Measurements from ENCODE around the gene SERPINH1. TPM values are rescaled to one million over a fixed set of nuclear protein-coding genes. Genes with fewer than 3 reads are reported as not detected.

Gene SERPINH1
- 875 and 921 TPM in 2 replicates for total RNA-seq

DNA sequence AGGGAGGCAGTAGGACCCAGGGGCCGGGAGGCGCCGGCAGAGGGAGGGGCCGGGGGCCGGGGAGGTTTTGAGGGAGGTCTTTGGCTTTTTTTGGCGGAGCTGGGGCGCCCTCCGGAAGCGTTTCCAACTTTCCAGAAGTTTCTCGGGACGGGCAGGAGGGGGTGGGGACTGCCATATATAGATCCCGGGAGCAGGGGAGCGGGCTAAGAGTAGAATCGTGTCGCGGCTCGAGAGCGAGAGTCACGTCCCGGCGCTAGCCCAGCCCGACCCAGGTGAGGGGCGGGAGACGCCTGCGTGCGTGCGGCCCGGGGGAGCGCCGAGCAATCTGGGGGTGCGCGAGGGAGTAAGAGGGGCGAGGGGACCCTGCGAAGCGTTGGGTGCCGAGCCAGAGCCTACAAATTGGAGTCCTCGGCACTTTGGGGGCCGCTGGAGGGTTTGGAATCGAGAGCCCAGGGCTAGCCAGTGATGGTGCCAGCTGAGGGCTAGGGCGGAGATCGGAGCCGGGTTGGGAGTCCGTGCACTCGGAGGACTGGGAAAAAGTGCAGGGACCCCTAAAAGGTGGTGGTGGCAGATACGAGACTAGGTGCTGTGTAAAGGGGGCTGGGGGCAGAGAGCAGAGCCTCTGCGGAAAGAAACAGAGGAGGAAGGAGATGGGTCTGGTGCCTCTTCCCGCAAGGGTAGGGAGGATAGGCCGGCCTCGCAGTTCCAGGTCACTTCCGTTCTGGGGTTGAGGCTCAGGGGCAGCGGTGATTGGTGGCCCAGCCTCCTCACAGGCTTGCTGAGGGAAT is at the start of gene SERPINH1:
TSS of gene SERPINH1 (plus strand) at position 206 of the 788 bp plus-strand sequence. CDS start 4,097 bp downstream, outside the sequence.
- DNase-seq (ENCODE audit: extremely low read depth, low read depth, low spot score), result no peak

GRCh38 chr11:75513250-75513649 is 48.8 kb upstream of the SERPINH1 start:
- DNase-seq (ENCODE audit: extremely low read depth, low read depth, low spot score), result no peak

- DNase-seq (ENCODE audit: extremely low read depth, low read depth, low spot score), result no peak
Measured at GRCh38 chr11:75514596-75514995, 47.5 kb upstream of the SERPINH1 start.

DNA sequence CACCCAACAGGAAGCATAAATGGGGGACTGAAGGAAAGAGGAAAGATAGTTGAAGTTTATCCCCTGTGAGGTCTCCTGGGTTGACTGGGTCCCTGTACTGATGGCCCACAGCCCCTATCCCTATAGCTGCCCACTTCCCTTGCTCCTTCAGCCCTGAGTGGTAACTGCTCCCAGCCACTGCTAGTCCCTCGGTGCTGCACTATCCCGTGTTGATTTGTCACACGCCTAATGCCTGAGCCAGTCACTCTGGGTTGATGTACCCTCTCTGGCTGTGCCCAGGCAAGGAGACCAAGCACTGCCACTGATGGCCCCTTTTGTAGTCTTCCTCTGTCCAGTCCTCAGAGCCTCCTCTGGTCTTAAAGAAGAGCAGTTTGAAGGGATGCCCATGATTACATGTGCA is 45.9 kb upstream of the SERPINH1 start:
- no peak for DNase-seq (ENCODE audit: extremely low read depth, low read depth, low spot score)

- DNase-seq (ENCODE audit: extremely low read depth, low read depth, low spot score), result no peak
Measured at GRCh38 chr11:75516886-75517285, 45.2 kb upstream of the SERPINH1 start.

DNA sequence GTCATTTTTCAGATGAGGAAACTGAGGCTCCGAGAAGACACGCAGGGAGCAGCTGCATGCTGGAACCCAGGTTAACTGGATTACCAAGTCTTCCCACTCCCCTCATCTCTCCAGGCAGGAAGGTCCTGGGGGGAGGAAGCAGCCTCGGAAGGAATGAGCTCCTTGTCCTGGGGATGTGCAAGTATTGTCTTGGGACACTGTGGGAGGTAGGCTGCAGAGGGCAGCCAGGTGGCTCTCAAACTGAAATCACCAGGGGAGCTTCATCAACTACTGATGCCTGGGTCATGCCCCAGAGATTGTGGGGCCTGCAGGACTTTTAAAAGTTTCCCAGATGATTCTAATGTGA is 43.9 kb upstream of the SERPINH1 start:
- no peak for DNase-seq (ENCODE audit: extremely low read depth, low read depth, low spot score)

DNA sequence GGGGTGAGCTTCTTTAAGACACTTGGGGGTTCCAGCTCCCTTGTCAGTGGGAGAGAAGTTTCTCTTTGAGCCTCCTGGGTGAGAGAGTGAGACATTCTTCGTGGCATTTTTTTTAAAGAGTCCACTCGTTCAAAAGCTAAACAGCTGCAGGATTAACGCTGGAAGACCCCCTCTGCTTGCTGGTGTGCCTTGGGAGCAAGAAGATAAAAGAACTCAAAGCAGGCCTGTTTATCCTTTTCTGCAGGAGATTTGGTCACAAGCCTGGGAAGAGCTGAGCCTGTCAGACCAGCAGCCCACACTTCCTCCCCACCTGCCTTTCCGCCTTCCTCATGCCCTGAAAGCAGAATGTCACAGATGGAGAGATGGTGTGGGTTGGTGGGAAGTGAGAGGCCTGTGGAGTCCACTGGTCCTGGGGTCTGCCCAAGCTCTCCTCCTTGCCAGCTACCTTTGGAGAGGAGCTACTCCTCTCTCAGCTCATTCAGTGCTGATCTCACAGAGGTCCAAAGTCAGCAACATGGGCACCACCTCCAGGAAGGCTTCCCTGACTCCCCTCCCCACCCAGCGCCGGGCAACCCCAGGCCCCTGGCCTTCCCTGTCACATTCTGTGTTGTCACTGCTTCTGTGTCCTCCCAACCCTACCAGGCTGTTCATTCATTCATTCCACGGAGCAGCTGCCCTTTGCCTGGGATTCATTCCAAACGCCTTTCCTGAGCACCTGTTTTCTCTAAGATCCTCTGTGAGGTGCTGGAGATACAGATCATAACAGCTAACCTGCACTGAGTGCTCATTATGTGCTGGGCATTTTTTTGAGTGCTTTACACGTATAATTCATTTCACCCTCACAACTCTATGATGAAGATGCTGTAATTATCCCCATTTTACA is 43.0 kb upstream of the SERPINH1 start:
- DNase-seq (ENCODE audit: extremely low read depth, low read depth, low spot score), result no peak

DNA sequence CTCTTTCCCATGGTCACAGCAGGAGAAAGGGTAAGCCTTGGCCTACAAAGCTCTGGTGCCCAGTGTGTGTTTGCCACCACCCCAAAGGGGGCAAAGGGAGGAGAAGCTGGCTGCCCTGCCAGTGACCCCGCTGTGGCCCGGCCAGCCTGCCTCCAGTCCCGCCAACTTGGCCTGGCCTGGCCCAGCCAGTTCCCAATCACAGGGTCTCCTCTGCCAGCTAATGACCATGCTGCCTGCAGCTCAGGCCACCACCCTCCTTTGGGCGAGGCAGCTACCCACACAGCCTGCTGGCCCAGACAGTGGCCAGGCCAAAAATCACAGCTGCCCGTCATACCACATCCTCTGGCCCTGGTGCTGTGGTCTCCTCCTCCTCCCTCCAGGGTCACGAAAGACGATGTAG is 41.4 kb upstream of the SERPINH1 start:
- no peak for DNase-seq (ENCODE audit: extremely low read depth, low read depth, low spot score)

DNA sequence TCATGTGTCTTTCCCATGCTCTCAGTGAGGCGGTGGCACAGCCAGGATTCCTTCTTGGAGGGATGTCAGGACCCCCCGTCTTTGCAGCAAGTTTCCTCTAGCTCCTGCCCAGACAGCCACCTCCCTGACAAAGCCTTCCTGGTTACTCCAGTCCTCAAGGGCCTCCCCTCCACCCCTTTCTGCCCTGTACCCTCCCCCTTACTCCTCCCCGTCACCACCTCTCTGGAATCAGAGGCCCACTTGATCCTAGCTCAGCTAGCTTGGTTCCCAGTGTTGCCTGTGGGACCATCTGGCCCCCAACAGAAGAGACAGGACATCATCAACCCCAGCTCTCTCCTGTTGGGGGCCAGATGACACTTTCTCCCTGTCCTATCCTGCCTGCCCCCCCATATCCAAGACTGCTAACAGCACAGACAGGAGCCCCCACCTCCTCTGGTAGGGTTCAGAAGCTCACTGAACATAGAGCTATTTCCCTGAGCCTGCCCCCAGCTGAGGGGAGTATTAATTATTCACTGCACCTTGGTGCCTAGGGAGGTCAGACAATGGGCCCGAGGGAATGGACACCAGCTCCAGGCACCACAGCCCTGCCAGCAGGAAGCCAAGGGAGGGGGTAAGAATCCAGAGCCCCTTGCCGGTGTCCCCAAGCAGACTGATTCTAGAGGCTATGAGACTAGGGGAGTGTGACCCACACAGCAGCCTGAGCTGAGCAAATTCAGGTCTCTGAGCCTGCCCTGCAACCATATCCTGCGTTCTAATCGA is 39.6 kb upstream of the SERPINH1 start:
- DNase-seq (ENCODE audit: extremely low read depth, low read depth, low spot score), result no peak

DNA sequence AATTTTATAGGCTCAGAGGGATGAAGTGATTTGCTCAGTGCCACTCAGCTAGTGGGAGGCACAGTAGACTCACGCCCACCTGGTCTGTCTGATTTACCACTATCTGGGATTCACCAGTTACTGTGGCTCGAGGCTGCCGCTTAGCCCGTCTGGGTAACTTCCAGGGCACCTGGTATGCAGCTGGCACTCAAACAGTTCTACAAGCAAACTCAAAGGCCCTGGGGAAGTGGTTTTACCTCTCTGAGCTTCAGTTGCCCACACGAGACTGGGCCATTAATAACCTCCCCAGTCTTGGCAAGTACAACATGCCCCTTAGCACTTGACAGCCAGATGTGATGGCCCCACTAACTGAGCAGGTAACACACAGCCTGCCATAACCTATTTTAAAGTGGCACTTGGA is 38.9 kb upstream of the SERPINH1 start:
- DNase-seq (ENCODE audit: extremely low read depth, low read depth, low spot score), result no peak

DNA sequence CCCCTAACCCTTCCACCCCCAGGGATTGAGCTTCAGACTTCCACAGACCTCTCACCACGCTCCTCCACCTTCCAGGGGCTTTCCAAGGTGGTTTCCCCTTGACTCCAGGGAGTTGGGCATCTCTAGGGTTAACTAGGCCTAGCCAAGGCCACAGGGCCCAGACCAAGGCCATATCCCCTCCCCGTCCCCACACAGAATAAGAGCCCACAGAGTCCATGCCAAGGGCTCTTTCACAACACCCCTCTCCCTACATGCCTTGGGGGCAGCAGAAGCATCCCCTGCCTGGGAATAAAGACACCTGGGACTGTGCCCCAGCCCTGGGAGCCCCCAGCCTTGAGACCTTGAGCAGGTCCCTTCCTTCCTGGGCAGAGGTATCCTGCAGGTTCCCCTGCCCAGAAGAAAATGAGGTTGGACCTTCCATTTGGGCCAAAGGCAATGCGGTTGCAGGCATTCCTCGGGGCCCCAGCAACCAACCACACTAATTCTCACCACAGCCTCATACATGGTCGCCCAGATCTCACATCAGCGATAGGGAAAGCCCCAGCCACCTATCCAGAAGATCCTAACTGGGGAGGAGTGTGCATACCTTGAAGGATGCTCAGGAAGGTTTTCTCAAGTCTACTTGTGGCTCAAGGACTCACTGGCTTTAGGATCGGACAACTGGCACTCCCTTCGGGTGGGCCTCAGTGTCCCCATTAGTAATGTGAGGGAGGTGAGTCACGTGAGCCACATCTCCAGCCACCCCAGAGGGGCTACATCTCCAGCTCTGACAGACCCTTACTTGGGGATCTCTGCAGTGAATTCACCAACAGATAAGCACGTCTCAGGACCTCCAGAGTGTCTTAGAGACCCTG is 38.0 kb upstream of the SERPINH1 start:
- DNase-seq (ENCODE audit: extremely low read depth, low read depth, low spot score), result no peak

- no peak for DNase-seq (ENCODE audit: extremely low read depth, low read depth, low spot score)
Measured at GRCh38 chr11:75524665-75525432, 37.2 kb upstream of the SERPINH1 start.

- no peak for DNase-seq (ENCODE audit: extremely low read depth, low read depth, low spot score)
Measured at GRCh38 chr11:75525433-75526191, 36.4 kb upstream of the SERPINH1 start, which contains the start of gene GDPD5. Gene GDPD5 (minus strand): TSS chr11:75525941. CDS start chr11:75477735, 48,206 bp downstream.

DNA sequence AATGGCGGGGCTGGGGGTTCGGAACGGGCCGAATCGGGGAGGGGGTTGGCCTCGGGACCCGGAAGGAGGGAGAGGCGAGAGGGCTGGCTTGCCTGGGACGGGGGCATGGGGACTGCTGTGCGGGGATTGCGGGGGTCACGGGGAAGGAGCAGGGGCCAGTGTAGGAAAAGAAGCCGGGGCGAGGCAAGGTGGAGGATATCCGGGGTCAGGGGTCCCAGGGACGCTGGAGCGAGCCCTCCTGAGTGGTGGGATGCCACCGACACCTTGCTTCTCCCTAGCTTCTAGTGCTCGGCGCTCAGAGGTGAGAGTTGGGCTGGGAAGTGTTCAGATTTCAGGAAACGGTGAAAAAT is 35.9 kb upstream of the SERPINH1 start:
- DNase-seq (ENCODE audit: extremely low read depth, low read depth, low spot score), result no peak

GRCh38 chr11:75527130-75527529 is 34.9 kb upstream of the SERPINH1 start:
- DNase-seq (ENCODE audit: extremely low read depth, low read depth, low spot score), result no peak

DNA sequence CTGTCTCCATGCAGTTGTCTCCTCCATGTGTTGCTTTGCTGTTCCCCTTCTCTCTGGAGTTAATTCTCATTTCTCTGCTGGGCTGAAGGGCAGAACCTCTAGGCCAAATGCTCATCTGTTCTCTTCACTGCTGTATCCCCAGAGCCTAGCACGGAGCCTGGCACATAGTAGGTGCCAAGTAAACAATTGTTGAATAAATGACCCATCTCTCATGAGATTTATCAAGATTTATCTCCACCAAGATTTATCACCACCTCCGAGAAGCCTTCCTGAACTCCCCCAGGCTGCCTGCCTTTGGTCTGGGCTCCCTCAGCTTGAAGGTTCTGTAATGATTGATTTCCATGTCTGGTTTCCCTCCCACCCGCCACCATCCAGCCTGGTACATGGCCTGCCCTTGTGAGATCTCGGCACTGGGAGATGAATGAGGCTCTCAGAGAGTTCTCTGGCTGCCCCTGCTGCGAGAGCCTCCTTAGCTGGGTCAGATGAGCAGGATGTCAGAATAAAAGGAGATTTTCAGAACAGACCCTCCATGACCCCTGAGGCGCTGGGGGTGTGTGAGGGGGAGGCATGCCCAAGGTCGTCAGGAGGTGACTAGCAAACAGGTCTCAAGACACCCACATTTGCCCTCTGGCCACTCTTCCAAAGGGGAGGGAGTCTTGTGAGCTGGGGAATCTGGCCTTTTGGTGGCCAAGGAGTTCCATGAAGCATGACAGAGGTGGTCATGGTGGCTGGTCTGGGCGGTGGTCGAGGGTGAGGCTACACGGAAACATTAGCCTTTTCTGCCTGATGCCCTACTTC is 33.9 kb upstream of the SERPINH1 start:
- DNase-seq (ENCODE audit: extremely low read depth, low read depth, low spot score), result no peak

GRCh38 chr11:75530577-75530976 is 31.5 kb upstream of the SERPINH1 start:
- no peak for DNase-seq (ENCODE audit: extremely low read depth, low read depth, low spot score)

DNA sequence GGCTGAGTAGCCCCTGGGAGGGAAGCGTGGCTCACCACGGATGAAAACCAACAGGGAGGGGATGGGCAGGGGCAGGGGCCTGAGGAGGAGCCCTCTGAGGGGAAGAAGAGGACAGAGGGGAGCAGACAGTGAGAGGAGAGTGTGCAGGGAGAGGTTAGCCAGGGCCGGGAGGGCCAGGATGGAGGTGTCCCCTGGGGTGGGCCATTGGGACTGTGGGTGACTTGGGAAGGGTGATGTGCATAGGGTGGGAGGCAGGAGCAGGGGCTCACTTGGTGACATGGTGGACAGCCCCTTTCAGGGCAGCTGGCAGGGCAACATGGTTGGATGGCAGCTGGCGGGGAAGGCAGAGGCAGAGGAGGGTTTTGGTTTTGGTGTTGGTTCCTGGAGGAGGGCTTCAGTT is 30.7 kb upstream of the SERPINH1 start:
- DNase-seq (ENCODE audit: extremely low read depth, low read depth, low spot score), result no peak
